Measurements from ENCODE around the gene OAT. TPM values are rescaled to one million over a fixed set of nuclear protein-coding genes. Genes with fewer than 3 reads are reported as not detected.

The OAT gene
- polyA plus RNA-seq, 2 of the 4 experiments (the other 2 are of a cell fraction), result 81.3 to 97.6 TPM

DNA sequence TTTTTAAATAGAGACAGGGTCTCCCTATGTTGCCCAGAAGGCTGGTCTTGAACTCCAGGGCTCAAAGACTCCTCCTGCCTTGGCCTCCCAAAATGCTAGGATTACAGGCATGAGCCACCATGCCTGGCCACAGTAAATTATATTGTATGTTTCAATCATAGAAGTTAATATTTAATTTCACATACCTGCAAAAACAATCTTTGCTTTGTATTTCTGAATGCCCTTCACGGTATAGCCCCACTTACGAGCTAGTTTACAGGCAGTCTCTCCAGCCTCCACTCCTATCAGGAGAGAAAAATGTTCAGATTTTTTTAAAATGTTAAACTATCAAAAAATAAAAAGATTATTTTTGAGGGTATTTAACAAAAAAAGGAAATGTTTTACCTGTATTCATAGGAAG lies 10.4 kb downstream of the OAT start (continued):
- TF ChIP-seq EHMT2 (IDR thresholded peaks at IDR 0.05; ENCODE audit: low read depth), result no peak
- TF ChIP-seq, protein P1, sequence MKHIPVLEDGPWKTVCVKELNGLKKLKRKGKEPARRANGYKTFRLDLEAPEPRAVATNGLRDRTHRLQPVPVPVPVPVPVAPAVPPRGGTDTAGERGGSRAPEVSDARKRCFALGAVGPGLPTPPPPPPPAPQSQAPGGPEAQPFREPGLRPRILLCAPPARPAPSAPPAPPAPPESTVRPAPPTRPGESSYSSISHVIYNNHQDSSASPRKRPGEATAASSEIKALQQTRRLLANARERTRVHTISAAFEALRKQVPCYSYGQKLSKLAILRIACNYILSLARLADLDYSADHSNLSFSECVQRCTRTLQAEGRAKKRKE (CRISPR knock-in tag; IDR thresholded peaks at IDR 0.05; ENCODE audit: low read depth), result no peak
- TF ChIP-seq HOXB13 (CRISPR knock-in tag; IDR thresholded peaks at IDR 0.05; ENCODE audit: low read depth), result no peak

DNA sequence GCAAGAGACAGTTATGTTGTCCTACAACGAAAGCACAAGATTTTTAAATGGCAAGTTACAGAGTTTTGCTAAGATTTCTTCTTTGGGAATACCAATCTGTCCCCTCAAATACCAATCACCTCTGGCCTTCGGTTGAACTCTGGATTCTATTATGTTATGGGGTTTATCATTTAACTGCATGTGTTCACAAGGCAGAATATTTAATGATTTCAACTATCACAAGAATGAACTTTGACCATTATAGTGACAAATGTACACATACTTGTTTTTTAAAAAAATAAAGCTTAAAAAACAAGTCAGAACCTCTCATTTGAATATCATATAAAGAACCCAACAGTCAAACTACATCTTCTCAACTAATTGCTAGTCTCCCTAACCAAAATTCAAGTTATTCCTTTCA lies 11.3 kb downstream of the OAT start:
- Histone ChIP-seq H3K4me3 (no peak overlapping the region), H3K4me1 (no peaks in the 10 kb centered on the region), H3K27ac (no peak overlapping the region), H3K9me3 (no peaks in the 10 kb centered on the region), H3K4me2 (no peak overlapping the region)
- FAIRE-seq (no peak), DNase-seq (ENCODE audit: low read depth in 1 of 2, low spot score in 1 of 2) (no peak), ATAC-seq (no peak)
- ChIA-PET POLR2A (interaction anchor here (0.7 kb wide), 1 partner anchor 413 kb away, joined by 3 read pairs; no protein-coding TSS in a partner anchor), CTCF (interaction anchor here (0.9 to 5.0 kb wide), 3 partner anchors 20 to 412 kb away, joined by 3 to 68 read pairs (median 3); no protein-coding TSS in a partner anchor)
- 85% methylated on average over 2 of the region's 2 CpGs for WGBS (ENCODE audit: missing lambda C conversion rate)
- TF ChIP-seq TP53 (CRISPR knock-in tag; IDR thresholded peaks at IDR 0.05) (no peak), FOSL2 (IDR thresholded peaks at IDR 0.05) (no peak), FOSL2 (CRISPR knock-in tag; IDR thresholded peaks at IDR 0.05) (no peak), USF2 (IDR thresholded peaks at IDR 0.05) (no peak), MYC (IDR thresholded peaks at IDR 0.05; ENCODE audit: borderline replicate concordance, low read length) (no peak), MAZ (IDR thresholded peaks at IDR 0.05; ENCODE audit: borderline replicate concordance, low read depth, low read length) (no peak), FOXS1 (CRISPR knock-in tag; IDR thresholded peaks at IDR 0.05) (no peak), HOXB13 (CRISPR knock-in tag; IDR thresholded peaks at IDR 0.05; ENCODE audit: low read depth) (no peak), POLR2A (IDR thresholded peaks at IDR 0.05; ENCODE audit: low read length) (no peak), ELK1 (IDR thresholded peaks at IDR 0.05; ENCODE audit: low read depth, low read length) (no peak), MAFK (IDR thresholded peaks at IDR 0.05; ENCODE audit: partially characterized antibody) (no peak)
- TF ChIP-seq, protein P2, sequence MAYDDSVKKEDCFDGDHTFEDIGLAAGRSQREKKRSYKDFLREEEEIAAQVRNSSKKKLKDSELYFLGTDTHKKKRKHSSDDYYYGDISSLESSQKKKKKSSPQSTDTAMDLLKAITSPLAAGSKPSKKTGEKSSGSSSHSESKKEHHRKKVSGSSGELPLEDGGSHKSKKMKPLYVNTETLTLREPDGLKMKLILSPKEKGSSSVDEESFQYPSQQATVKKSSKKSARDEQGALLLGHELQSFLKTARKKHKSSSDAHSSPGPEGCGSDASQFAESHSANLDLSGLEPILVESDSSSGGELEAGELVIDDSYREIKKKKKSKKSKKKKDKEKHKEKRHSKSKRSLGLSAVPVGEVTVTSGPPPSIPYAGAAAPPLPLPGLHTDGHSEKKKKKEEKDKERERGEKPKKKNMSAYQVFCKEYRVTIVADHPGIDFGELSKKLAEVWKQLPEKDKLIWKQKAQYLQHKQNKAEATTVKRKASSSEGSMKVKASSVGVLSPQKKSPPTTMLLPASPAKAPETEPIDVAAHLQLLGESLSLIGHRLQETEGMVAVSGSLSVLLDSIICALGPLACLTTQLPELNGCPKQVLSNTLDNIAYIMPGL (CRISPR knock-in tag; IDR thresholded peaks at IDR 0.05; ENCODE audit: borderline replicate concordance), result no peak

- Histone ChIP-seq H3K27ac (no peak overlapping the region), H3K4me1 (no peaks in the 10 kb centered on the region), H3K9me3 (no peaks in the 10 kb centered on the region), H3K4me2 (no peak overlapping the region), H3K4me3 (no peak overlapping the region)
- CTCF ChIA-PET, result interaction anchor here (0.7 to 5.0 kb wide), 21 partner anchors 10 to 825 kb away, joined by 3 to 68 read pairs (median 3); partner anchors contain the start of gene OAT
- FAIRE-seq, result peak; percentile 94
- POLR2A ChIA-PET, result interaction anchor here (0.7 to 1.4 kb wide), 4 partner anchors 15 to 409 kb away, joined by 3 to 25 read pairs (median 6); partner anchors contain the start of genes LHPP and OAT
- DNase-seq (ENCODE audit: low read depth in 1 of 2, low spot score in 1 of 2), result peak; percentile 67 to 86
- peak; percentile 100 for ATAC-seq
- 47% methylated on average over 8 of the region's 8 CpGs for WGBS (ENCODE audit: missing lambda C conversion rate)
- TF ChIP-seq, protein P3, sequence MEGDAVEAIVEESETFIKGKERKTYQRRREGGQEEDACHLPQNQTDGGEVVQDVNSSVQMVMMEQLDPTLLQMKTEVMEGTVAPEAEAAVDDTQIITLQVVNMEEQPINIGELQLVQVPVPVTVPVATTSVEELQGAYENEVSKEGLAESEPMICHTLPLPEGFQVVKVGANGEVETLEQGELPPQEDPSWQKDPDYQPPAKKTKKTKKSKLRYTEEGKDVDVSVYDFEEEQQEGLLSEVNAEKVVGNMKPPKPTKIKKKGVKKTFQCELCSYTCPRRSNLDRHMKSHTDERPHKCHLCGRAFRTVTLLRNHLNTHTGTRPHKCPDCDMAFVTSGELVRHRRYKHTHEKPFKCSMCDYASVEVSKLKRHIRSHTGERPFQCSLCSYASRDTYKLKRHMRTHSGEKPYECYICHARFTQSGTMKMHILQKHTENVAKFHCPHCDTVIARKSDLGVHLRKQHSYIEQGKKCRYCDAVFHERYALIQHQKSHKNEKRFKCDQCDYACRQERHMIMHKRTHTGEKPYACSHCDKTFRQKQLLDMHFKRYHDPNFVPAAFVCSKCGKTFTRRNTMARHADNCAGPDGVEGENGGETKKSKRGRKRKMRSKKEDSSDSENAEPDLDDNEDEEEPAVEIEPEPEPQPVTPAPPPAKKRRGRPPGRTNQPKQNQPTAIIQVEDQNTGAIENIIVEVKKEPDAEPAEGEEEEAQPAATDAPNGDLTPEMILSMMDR (IDR thresholded peaks at IDR 0.05), result peak; percentile 66
- TF ChIP-seq TP53 (CRISPR knock-in tag; IDR thresholded peaks at IDR 0.05) (no peak), RAD21 (conservative IDR thresholded peaks at IDR 0.05 in 1 of 2, IDR thresholded peaks at IDR 0.05 in 1 of 2) (peak; percentile 54 to 66; a peak in 3 of 5 replicates), JUN (IDR thresholded peaks at IDR 0.05) (no peak), MAFK (IDR thresholded peaks at IDR 0.05; ENCODE audit: partially characterized antibody) (peak; percentile 92)
- TF ChIP-seq, protein P2 (CRISPR knock-in tag; IDR thresholded peaks at IDR 0.05; ENCODE audit: borderline replicate concordance), result no peak
Measured at GRCh38 chr10:124403548-124403947, 15.2 kb downstream of the OAT start.

All from A549 (cell line).